Activated T-cell treated with anti-CD3 and anti-CD28 coated beads, Interleukin-2, amount 50 U/mL, for 48 hours (primary cell): Measurements from ENCODE around the gene CD19.
A peak's percentile ranks its signal among the peaks of the same experiment; 100 is the strongest.

Experiments
- DNase-seq, 2 experiments: peaks; one replicate each; pipeline ENCODE4 v3.0.0-alpha.2; 2020

Gene CD19

GRCh38 chr16:28983644-28984043 lies 51.9 kb downstream of the CD19 start:
- DNase-seq = no peak

GRCh38 chr16:28984091-28984490 lies 52.3 kb downstream of the CD19 start:
- DNase-seq = no peak

GRCh38 chr16:28984619-28985135 lies 52.9 kb downstream of the CD19 start, which contains the start of gene LAT:
TSS of gene LAT (plus strand) at chr16:28985052. CDS start at chr16:28985418, 366 bp downstream.
- DNase-seq = peak; percentile 82 to 84

GRCh38 chr16:28985211-28986041 lies 53.7 kb downstream of the CD19 start:
- DNase-seq = peak; percentile 56 to 57

GRCh38 chr16:28986046-28986445 lies 54.3 kb downstream of the CD19 start:
- DNase-seq = peak in 1 of 2 experiments; percentile 36

- peak; percentile 48 to 56 for DNase-seq
Measured at GRCh38 chr16:28986492-28986891, 54.7 kb downstream of the CD19 start.

- DNase-seq = no peak
Measured at GRCh38 chr16:28987170-28987853, 55.5 kb downstream of the CD19 start.
